Heart left ventricle (tissue), 13 donors: ENCODE data around the gene CPN1.

ENCODE experiments used
- POLR2A ChIP-seq, 2 donors: fragments of 450-650 bp; IDR thresholded peaks; one replicate each; pipeline ENCODE4 v1.6.1; 2017; ENCODE audit warnings: antibody characterized with exemption in 2 of 2, mild to moderate bottlenecking in 2 of 2, moderate library complexity in 2 of 2
- TF ChIP-seq, protein P1 (sequence below), 12 donors: fragments of 200-600 bp; sonication (generic) in 4 of 12; IDR thresholded peaks; one replicate each; pipeline versions ENCODE4 v1.5.0 to v1.8.0; 2018 to 2022; ENCODE audit warnings: antibody characterized with exemption in 12 of 12, mild to moderate bottlenecking in 5 of 12
- donor health status: ischemic (EF 13 %, LVEDD 7.1; RV severe dilation, severe dysfunction).
- donor health status: DM: no; HTN: yes; CAD: no.
- donor health status: DM: no; HTN: no; CAD: no.
- donor health status: ischemic (EF 25% LVEDD 6.9; RV normal size, moderate dysfunction).
- donor health status: ischemic (EF 25% LVEDD 5.7; RV mildly dilated, moderate dysfunction).
- donor health status: ischemic (EF 35%, LVEDD 5.7; RV mildly dilated, moderate dysfunction).
- donor health status: nonischemic (EF 11% LVEDD 7.7; RV severe dilation, severe dysfunction).
- donor health status: DM: yes; HTN: yes; CAD: no.
- donor health status: PGD.
- donor health status: ischemic (EF 29% LVEDD 5.4; RV normal size, mild dysfunction).
- donor health status: nonischemic (EF 23%, LVEDD 6.1; RV moderate dilation, normal function).

DNA sequence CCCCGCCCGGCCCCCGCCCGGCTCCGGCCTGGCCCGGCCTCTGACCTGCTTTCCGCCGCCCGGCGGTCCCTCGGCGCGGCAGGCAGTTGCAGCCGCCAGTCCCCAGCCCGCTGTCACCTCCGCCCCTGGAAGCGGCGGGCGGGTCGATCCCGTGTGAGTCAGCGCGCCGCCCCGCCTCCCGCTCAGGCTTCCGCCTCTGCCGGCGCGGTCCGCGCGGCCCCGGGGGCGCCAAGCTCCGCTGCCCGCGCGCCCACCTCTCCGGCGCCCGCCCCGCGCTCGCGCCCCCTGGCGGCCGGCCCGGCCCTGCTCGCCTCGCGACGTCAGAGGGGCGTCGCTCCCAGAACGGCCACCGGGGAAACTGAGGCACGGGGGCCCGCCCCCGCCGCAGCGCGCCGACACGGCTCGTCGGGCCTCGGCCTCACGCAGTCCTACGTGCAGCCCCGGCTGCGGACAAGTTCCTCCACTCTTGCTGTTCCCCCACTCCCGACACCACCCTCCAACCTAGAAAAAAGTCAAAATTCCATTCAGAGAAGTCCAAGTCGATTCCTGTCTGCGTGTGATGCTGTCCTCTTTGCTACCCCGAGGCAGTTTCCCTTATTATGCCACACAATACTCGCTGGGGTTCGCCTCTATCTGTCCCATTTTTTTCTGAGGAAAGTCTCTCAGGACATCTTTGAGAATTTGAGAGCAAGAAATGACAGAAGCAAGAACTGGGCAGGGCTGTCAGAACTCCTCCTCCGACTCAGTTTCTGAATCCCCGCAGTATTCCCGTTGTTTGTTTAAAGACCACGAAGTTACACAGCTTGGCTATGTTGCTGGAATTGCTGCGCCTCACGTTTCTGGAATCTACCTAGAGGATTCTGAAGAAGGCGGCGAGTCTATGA lies 71.6 kb downstream of the CPN1 start, which contains the start of gene DNMBP:
- TF ChIP-seq, protein P1, sequence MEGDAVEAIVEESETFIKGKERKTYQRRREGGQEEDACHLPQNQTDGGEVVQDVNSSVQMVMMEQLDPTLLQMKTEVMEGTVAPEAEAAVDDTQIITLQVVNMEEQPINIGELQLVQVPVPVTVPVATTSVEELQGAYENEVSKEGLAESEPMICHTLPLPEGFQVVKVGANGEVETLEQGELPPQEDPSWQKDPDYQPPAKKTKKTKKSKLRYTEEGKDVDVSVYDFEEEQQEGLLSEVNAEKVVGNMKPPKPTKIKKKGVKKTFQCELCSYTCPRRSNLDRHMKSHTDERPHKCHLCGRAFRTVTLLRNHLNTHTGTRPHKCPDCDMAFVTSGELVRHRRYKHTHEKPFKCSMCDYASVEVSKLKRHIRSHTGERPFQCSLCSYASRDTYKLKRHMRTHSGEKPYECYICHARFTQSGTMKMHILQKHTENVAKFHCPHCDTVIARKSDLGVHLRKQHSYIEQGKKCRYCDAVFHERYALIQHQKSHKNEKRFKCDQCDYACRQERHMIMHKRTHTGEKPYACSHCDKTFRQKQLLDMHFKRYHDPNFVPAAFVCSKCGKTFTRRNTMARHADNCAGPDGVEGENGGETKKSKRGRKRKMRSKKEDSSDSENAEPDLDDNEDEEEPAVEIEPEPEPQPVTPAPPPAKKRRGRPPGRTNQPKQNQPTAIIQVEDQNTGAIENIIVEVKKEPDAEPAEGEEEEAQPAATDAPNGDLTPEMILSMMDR (IDR thresholded peaks at IDR 0.05) = peak; percentile 28 to 68 (median 55)
- peak in 1 of 2 donors; percentile 48 for TF ChIP-seq POLR2A (IDR thresholded peaks at IDR 0.05)
